ENCODE data around the gene NTMT1. TPM values are rescaled to one million over a fixed set of nuclear protein-coding genes. Genes with fewer than 3 reads are reported as not detected.

Gene NTMT1
- total and polyA plus RNA-seq, 9 of the 15 experiments (the other 6 are each of a cell fraction or from before 2014, with no cell fraction given) = 42.1 to 116 (median 74.7) TPM

GRCh38 chr9:129644902-129645301, 18.9 kb downstream of the NTMT1 start (continued):
- peak; percentile 71 for TF ChIP-seq USF1 (CRISPR knock-in tag; IDR thresholded peaks at IDR 0.05)
- peak; percentile 91 for TF ChIP-seq RAD51 (IDR thresholded peaks at IDR 0.05; ENCODE audit: borderline replicate concordance, low read depth)
- no peak for TF ChIP-seq VEZF1 (CRISPR knock-in tag; IDR thresholded peaks at IDR 0.05)
- TF ChIP-seq JUND (IDR thresholded peaks at IDR 0.05; ENCODE audit: borderline replicate concordance, low read depth, low read length) = no peak
- TF ChIP-seq JUND (tag; IDR thresholded peaks at IDR 0.05; ENCODE audit: borderline replicate concordance, low read depth, low read length) = no peak
- TF ChIP-seq TFE3 (CRISPR knock-in tag; IDR thresholded peaks at IDR 0.05) = peak; percentile 91

- BruUV-seq (replicated peaks) = no TSS peak
- Histone ChIP-seq H4K20me1 (replicated peaks; ENCODE audit: control insufficient read depth, insufficient read depth, low read length) (peaks cover 2% of the 10 kb centered on the region; the same call in 1 of the 2 replicates), H3K4me1 (replicated peaks in 1 of 2; ENCODE audit: control insufficient read depth in 2 of 2, insufficient read depth in 2 of 2, low read length in 2 of 2) (peaks cover 0 to 38% of the 10 kb centered on the region in 2 experiments; a peak in 3 of 5 replicates), H3K4me3 (no peak overlapping the region), H3K36me3 (ENCODE audit: control insufficient read depth, insufficient read depth, low read length) (no peaks in the 10 kb centered on the region), H3K4me2 (ENCODE audit: insufficient read depth, low read length) (no peak overlapping the region), H3K9ac (ENCODE audit: insufficient read depth in 1 of 2, low read depth in 2 of 2, low read length in 2 of 2) (no peak overlapping the region), H3K9me3 (replicated peaks; ENCODE audit: control insufficient read depth, insufficient read depth, low read depth, low read length) (no peaks in the 10 kb centered on the region), H3K27ac (ENCODE audit: extremely low read depth, low read depth, low read length) (no peak overlapping the region), H3K79me2 (ENCODE audit: control insufficient read depth, insufficient read depth, low read length) (peaks cover 7% of the 10 kb centered on the region), H3K27me3 (ENCODE audit: control insufficient read depth in 2 of 2, insufficient read depth in 2 of 2, low read length in 2 of 2) (peaks cover 3 to 9% of the 10 kb centered on the region in 2 experiments; a peak in 4 of 5 replicates), H2AFZ (ENCODE audit: low read depth, low read length) (no peak overlapping the region), H3K9me1 (ENCODE audit: control insufficient read depth, insufficient read depth, low read length) (no peaks in the 10 kb centered on the region)
- ChIA-PET CTCF (ENCODE audit: low intra/inter-chr PET ratio) (no interaction called here), POLR2A (no interaction called here)
- DNase-seq (ENCODE audit: extremely low read depth in 1 of 4, low spot score in 3 of 4) (no peak), ATAC-seq (no peak), FAIRE-seq (no peak)
- in situ Hi-C loops (cut with MboI) (no loop called here), intact Hi-C loops (cut with micrococcal nuclease) (loop anchor here (10.0 kb wide), 1 partner anchor 239 kb away; no protein-coding TSS in a partner anchor)
- TF ChIP-seq COPS2 (conservative IDR thresholded peaks at IDR 0.05) (no peak), ZNF134 (CRISPR knock-in tag; conservative IDR thresholded peaks at IDR 0.05) (no peak)
- WGBS (ENCODE audit: insufficient coverage, low coverage, missing lambda C conversion rate) = 47% methylated on average over 11 of the region's 12 CpGs
Measured at GRCh38 chr9:129646252-129646651, 20.3 kb downstream of the NTMT1 start.

Data from K562 (cell line).